OCI-LY3 (cell line): Measurements from ENCODE around the gene RHOH.

Source experiments
- H2AFZ ChIP-seq: fragments of 200-600, 300-600 bp; shearing (Covaris generic); 2 replicates; pipeline ENCODE4 v1.6.0; 2014; ENCODE audit warnings: antibody characterized with exemption, low read depth, low read length
- H3K27ac ChIP-seq: fragments of 200-600, 300-600 bp; sonication (generic); 2 replicates; pipeline ENCODE4 v1.5.1; 2014; ENCODE audit warnings: mild to moderate bottlenecking, low read length, moderate library complexity, mixed read lengths
- H3K27me3 ChIP-seq: fragments of 200-600, 300-600 bp; sonication (generic); 2 replicates; pipeline ENCODE4 v1.6.1; 2014; ENCODE audit warnings: low read depth, low read length, mixed read lengths
- H3K36me3 ChIP-seq: fragments of 200-600, 300-600 bp; sonication (generic); replicated peaks from 2 replicates; pipeline ENCODE3; 2014; ENCODE audit warnings: low read depth, low read length, mixed read lengths
- H3K4me1 ChIP-seq: fragments of 300-600, 200-600 bp; sonication (generic); 2 replicates; pipeline ENCODE4 v1.6.1; 2014; ENCODE audit warnings: low read length, mixed read lengths
- H3K4me2 ChIP-seq: fragments of 200-600, 300-600 bp; sonication (generic); 2 replicates; pipeline ENCODE4 v1.6.1; 2014; ENCODE audit warnings: low read length, mixed read lengths
- H3K4me3 ChIP-seq: fragments of 300-600, 200-600 bp; sonication (generic); 2 replicates; pipeline ENCODE4 v1.5.1; 2014; ENCODE audit warnings: antibody characterized with exemption, mild to moderate bottlenecking, low read length, moderate library complexity
- H3K79me2 ChIP-seq: fragments of 300-600, 200-600 bp; shearing (Covaris generic); 2 replicates; pipeline ENCODE4 v1.6.1; 2014; ENCODE audit warnings: mild to moderate bottlenecking, low read length, mixed read lengths
- H3K9ac ChIP-seq: fragments of 300-600, 200-600 bp; shearing (Covaris generic); 2 replicates; pipeline ENCODE4 v1.6.0; 2014; ENCODE audit warnings: mild to moderate bottlenecking, low read length, moderate library complexity
- H3K9me3 ChIP-seq: fragments of 200-600, 300-600 bp; shearing (Covaris generic); 2 replicates; pipeline ENCODE4 v1.6.1; 2014; ENCODE audit warnings: low read length, mixed read lengths; ENCODE audit not compliant: insufficient read depth
- H4K20me1 ChIP-seq: fragments of 200-600, 300-600 bp; sonication (generic); 2 replicates; pipeline ENCODE4 v1.6.1; 2016; ENCODE audit warnings: low read length, mixed read lengths; ENCODE audit not compliant: insufficient read depth
- CTCF ChIP-seq: fragments of 200-600, 300-600 bp; sonication (generic); IDR thresholded peaks from 2 replicates; pipeline ENCODE4 v1.5.1; 2014; ENCODE audit warnings: antibody characterized with exemption, low read length, low read depth
- EZH2phosphoT487 ChIP-seq: fragments of 200-600 bp; shearing (Covaris generic); IDR thresholded peaks from 2 replicates; pipeline ENCODE4 v1.6.1; 2018; ENCODE audit warnings: antibody characterized with exemption, mixed run types, low read depth

The RHOH gene

GRCh38 chr4:40211224-40212185, 14.7 kb downstream of the RHOH start:
- peak overlapping the region; percentile 44 for H3K4me2 ChIP-seq
- H3K9me3 ChIP-seq, result no peaks in the 10 kb centered on the region
- peaks cover 94% of the 10 kb centered on the region for H4K20me1 ChIP-seq
- no peaks in the 10 kb centered on the region for H3K27me3 ChIP-seq
- H3K36me3 ChIP-seq, result peaks cover 51% of the 10 kb centered on the region
- H3K4me1 ChIP-seq, result peaks cover 91% of the 10 kb centered on the region
- peaks cover 100% of the 10 kb centered on the region for H3K79me2 ChIP-seq
- no peak overlapping the region for H2AFZ ChIP-seq
- peak overlapping the region; percentile 12; the same call in 1 of the 2 replicates for H3K4me3 ChIP-seq
- H3K27ac ChIP-seq, result no peak overlapping the region
- no peak overlapping the region for H3K9ac ChIP-seq
- TF ChIP-seq EZH2phosphoT487 (no peak), CTCF (no peak)

- peak overlapping the region; percentile 30; the same call in 1 of the 2 replicates for H3K27ac ChIP-seq
- H3K9me3 ChIP-seq, result no peaks in the 10 kb centered on the region
- no peaks in the 10 kb centered on the region for H3K27me3 ChIP-seq
- peaks cover 100% of the 10 kb centered on the region for H3K79me2 ChIP-seq
- TF ChIP-seq EZH2phosphoT487 (no peak), CTCF (no peak)
- peaks cover 97% of the 10 kb centered on the region for H3K4me1 ChIP-seq
- H4K20me1 ChIP-seq, result peaks cover 96% of the 10 kb centered on the region
- H3K4me3 ChIP-seq, result no peak overlapping the region; the same call in 1 of the 2 replicates
- H3K4me2 ChIP-seq, result peak overlapping the region; percentile 44
- peaks cover 64% of the 10 kb centered on the region for H3K36me3 ChIP-seq
- no peak overlapping the region for H2AFZ ChIP-seq
- H3K9ac ChIP-seq, result no peak overlapping the region
Observed at GRCh38 chr4:40212674-40213527, 16.1 kb downstream of the RHOH start.

- Histone ChIP-seq H3K79me2 (peaks cover 100% of the 10 kb centered on the region), H3K9me3 (no peaks in the 10 kb centered on the region), H3K36me3 (peaks cover 70% of the 10 kb centered on the region), H3K27me3 (no peaks in the 10 kb centered on the region), H3K27ac (peak overlapping the region; percentile 34; the same call in 1 of the 2 replicates), H3K4me1 (peaks cover 94% of the 10 kb centered on the region), H4K20me1 (peaks cover 95% of the 10 kb centered on the region), H2AFZ (no peak overlapping the region), H3K4me3 (0 out of 2 replicates have a peak overlapping the region, but pooled peaks have one; percentile 6), H3K9ac (no peak overlapping the region), H3K4me2 (peak overlapping the region; percentile 37; the same call in 1 of the 2 replicates)
- no peak for TF ChIP-seq EZH2phosphoT487
- TF ChIP-seq CTCF, result no peak
Observed at GRCh38 chr4:40214038-40214437, 17.2 kb downstream of the RHOH start.
